Neuronal stem cell (in vitro differentiated cells): ENCODE results near the gene KIF6.

Experiments
- DNase-seq: peaks from one replicate; pipeline ENCODE4 v3.0.0-alpha.2; 2013; ENCODE audit warnings: low spot score
- H2AFZ ChIP-seq: one replicate; pipeline ENCODE4 v1.6.1; 2013; ENCODE audit warnings: mild to moderate bottlenecking, low read length, inconsistent platforms
- H2AK5ac ChIP-seq: 2 replicates; pipeline ENCODE4 v1.6.1; 2013; ENCODE audit warnings: low read depth, mild to moderate bottlenecking, inconsistent platforms, low read length, moderate library complexity, mixed read lengths
- H2BK120ac ChIP-seq: 2 replicates; pipeline ENCODE4 v1.6.1; 2013; ENCODE audit warnings: low read depth, mild to moderate bottlenecking, inconsistent platforms, low read length, moderate library complexity, mixed read lengths
- H2BK12ac ChIP-seq: one replicate; pipeline ENCODE4 v1.6.1; 2013; ENCODE audit warnings: low read length, inconsistent platforms
- H2BK15ac ChIP-seq: 2 replicates; pipeline ENCODE4 v1.6.1; 2013; ENCODE audit warnings: mild to moderate bottlenecking, low read length, inconsistent platforms, mixed read lengths
- H2BK5ac ChIP-seq: one replicate; pipeline ENCODE4 v1.6.1; 2013; ENCODE audit warnings: inconsistent platforms, mild to moderate bottlenecking, low read length, moderate library complexity
- H3K14ac ChIP-seq: one replicate; pipeline ENCODE4 v1.6.1; 2013; ENCODE audit warnings: low read length, inconsistent platforms
- H3K18ac ChIP-seq: 2 replicates; pipeline ENCODE4 v1.6.1; 2013; ENCODE audit warnings: low read length, inconsistent platforms
- H3K23ac ChIP-seq: 2 replicates; pipeline ENCODE4 v1.6.1; 2013; ENCODE audit warnings: low read depth, mild to moderate bottlenecking, mixed read lengths, low read length, inconsistent platforms; ENCODE audit not compliant: poor library complexity
- H3K27ac ChIP-seq: replicated peaks from 3 replicates; pipeline ENCODE4 v1.5.1; 2013; ENCODE audit warnings: low read length, inconsistent platforms
- H3K27me3 ChIP-seq, 3 experiments: 2 replicates each; pipeline ENCODE4 v1.6.1; 2013; ENCODE audit warnings: low read length in 3 of 3, mild to moderate bottlenecking in 2 of 3, inconsistent platforms in 1 of 3, low read depth in 1 of 3, mixed read lengths in 1 of 3, moderate library complexity in 1 of 3; ENCODE audit not compliant: control insufficient read depth in 3 of 3, insufficient read depth in 3 of 3
- H3K36me3 ChIP-seq, 2 donors: replicated peaks in 1 of 2; 2 replicates each; pipeline ENCODE4 v1.6.1; 2013; ENCODE audit warnings: low read length in 2 of 2; ENCODE audit not compliant: control insufficient read depth in 2 of 2, insufficient read depth in 2 of 2
- H3K4ac ChIP-seq: 2 replicates; pipeline ENCODE4 v1.6.1; 2013; ENCODE audit warnings: inconsistent platforms, mild to moderate bottlenecking, low read length, moderate library complexity
- H3K4me1 ChIP-seq, 2 donors: 1 replicate in 1 of 2; 2 replicates in 1 of 2; pipeline ENCODE4 v1.6.1; 2013; ENCODE audit warnings: low read length in 2 of 2, low read depth in 1 of 2; ENCODE audit not compliant: control insufficient read depth in 2 of 2, insufficient read depth in 1 of 2
- H3K4me2 ChIP-seq: one replicate; pipeline ENCODE4 v1.6.1; 2013; ENCODE audit warnings: mild to moderate bottlenecking, low read length, inconsistent platforms; ENCODE audit not compliant: insufficient read depth, poor library complexity, severe bottlenecking
- H3K4me3 ChIP-seq, 2 donors: 2 replicates each; pipeline ENCODE4 v1.5.1; 2013; ENCODE audit warnings: low read length in 2 of 2, mild to moderate bottlenecking in 2 of 2, inconsistent platforms in 1 of 2, moderate library complexity in 1 of 2
- H3K79me1 ChIP-seq: one replicate; pipeline ENCODE4 v1.6.1; 2013; ENCODE audit warnings: low read depth, mild to moderate bottlenecking, inconsistent platforms, low read length, moderate library complexity
- H3K9ac ChIP-seq: one replicate; pipeline ENCODE4 v1.6.1; 2013; ENCODE audit warnings: mild to moderate bottlenecking, low read depth, low read length, inconsistent platforms; ENCODE audit not compliant: poor library complexity
- H3K9me3 ChIP-seq, 2 donors: replicated peaks in 1 of 2; 2 replicates each; pipeline versions ENCODE3 to v1.6.1; 2013; ENCODE audit warnings: low read length in 2 of 2, mild to moderate bottlenecking in 2 of 2, inconsistent platforms in 1 of 2, low read depth in 1 of 2, mixed read lengths in 1 of 2, moderate library complexity in 1 of 2; ENCODE audit not compliant: control insufficient read depth in 2 of 2, insufficient read depth in 1 of 2
- H4K8ac ChIP-seq: one replicate; pipeline ENCODE4 v1.6.1; 2013; ENCODE audit warnings: low read depth, mild to moderate bottlenecking, inconsistent platforms, low read length, moderate library complexity
- H4K91ac ChIP-seq: one replicate; pipeline ENCODE4 v1.6.1; 2013; ENCODE audit warnings: low read length, low read depth, mild to moderate bottlenecking, inconsistent platforms; ENCODE audit not compliant: poor library complexity
- WGBS, 2 donors: extraction: QIAGEN DNeasy Blood & Tissue Kit; methylation state at CpG; one replicate each; pipeline ENCODE4 v1.1.7; 2013; ENCODE audit warnings: missing lambda C conversion rate in 2 of 2, mixed read lengths in 1 of 2; ENCODE audit not compliant: insufficient read length in 2 of 2, insufficient replicate concordance in 1 of 2; ENCODE audit errors: extremely low coverage in 2 of 2; 5-methylcytosine and 5-hydroxymethylcytosine counted together

KIF6 gene

DNA sequence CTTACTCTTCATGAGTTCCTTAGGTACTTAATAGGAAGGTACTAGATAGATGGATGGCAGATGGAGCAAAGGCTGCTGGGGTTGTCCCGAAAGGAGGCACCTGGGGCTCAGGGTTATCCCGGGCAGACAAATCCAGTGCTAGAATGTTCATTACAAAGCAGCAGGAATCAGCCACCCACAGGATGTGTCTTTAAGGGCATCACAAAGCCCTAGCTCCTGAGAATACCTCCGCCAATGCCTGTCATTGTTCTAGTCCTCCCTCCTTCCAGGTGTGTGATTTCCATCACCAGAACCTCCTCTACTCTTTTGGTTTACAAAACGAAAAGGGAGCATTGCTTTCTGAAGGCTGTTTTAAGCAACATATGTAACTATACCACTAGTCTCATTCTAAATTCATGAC lies 138.1 kb downstream of the KIF6 start:
- no peak overlapping the region for H2AK5ac ChIP-seq
- no peak overlapping the region for H4K8ac ChIP-seq
- H3K4me1 ChIP-seq, result peaks cover 0 to 2% of the 10 kb centered on the region in 2 donors
- no peak overlapping the region for H3K18ac ChIP-seq
- H2BK120ac ChIP-seq, result no peak overlapping the region
- no peak overlapping the region for H4K91ac ChIP-seq
- no peak for DNase-seq
- no peaks in the 10 kb centered on the region for H3K36me3 ChIP-seq
- H3K4me3 ChIP-seq, result no peak overlapping the region
- H2BK12ac ChIP-seq, result no peak overlapping the region
- no peaks in the 10 kb centered on the region for H3K79me1 ChIP-seq
- H3K27ac ChIP-seq, result no peak overlapping the region
- H3K4ac ChIP-seq, result no peak overlapping the region
- H2BK5ac ChIP-seq, result no peak overlapping the region
- H2AFZ ChIP-seq, result no peak overlapping the region
- no peak overlapping the region for H3K4me2 ChIP-seq
- no peak overlapping the region for H3K9ac ChIP-seq
- H3K9me3 ChIP-seq, result no peaks in the 10 kb centered on the region
- no peak overlapping the region for H3K23ac ChIP-seq
- no CpG with 5 or more reads among the region's 4 CpGs for WGBS, 2 donors
- H2BK15ac ChIP-seq, result no peak overlapping the region
- no peaks in the 10 kb centered on the region for H3K27me3 ChIP-seq
- no peak overlapping the region for H3K14ac ChIP-seq

DNA sequence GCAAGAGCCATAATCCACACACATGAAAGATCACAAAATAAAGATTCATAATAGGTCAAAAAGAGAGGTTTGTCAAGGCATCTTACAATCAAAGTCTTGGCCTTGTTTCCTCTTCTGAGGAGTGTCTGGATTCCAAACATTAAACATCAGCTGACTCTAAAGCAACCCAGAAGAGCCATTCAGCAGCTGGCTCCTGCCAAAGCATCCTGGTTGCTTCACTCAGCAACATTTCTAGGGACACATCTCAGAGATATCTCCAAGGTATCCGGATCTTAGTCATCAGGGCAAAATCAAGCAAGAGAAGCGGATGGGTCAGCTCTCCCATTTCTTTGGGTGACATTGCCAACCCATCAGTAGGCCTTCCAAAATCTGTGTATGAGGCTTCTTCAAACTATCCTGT lies 139.6 kb downstream of the KIF6 start:
- H3K79me1 ChIP-seq, result no peaks in the 10 kb centered on the region
- H3K27ac ChIP-seq, result no peak overlapping the region
- H3K4me3 ChIP-seq, result no peak overlapping the region
- WGBS, 2 donors, result no CpG with 5 or more reads among the region's 2 CpGs
- no peaks in the 10 kb centered on the region for H3K27me3 ChIP-seq
- H2BK120ac ChIP-seq, result no peak overlapping the region
- no peak overlapping the region for H2BK5ac ChIP-seq
- no peak overlapping the region for H3K9ac ChIP-seq
- H3K23ac ChIP-seq, result no peak overlapping the region
- no peak overlapping the region for H2BK12ac ChIP-seq
- no peak overlapping the region for H3K18ac ChIP-seq
- H2AFZ ChIP-seq, result no peak overlapping the region
- no peak overlapping the region for H3K4me2 ChIP-seq
- H2AK5ac ChIP-seq, result no peak overlapping the region
- no peaks in the 10 kb centered on the region for H3K9me3 ChIP-seq
- no peak overlapping the region for H3K14ac ChIP-seq
- DNase-seq, result no peak
- H4K8ac ChIP-seq, result no peak overlapping the region
- no peak overlapping the region for H4K91ac ChIP-seq
- peaks cover 0 to 2% of the 10 kb centered on the region in 2 donors for H3K4me1 ChIP-seq
- H2BK15ac ChIP-seq, result no peak overlapping the region
- no peak overlapping the region for H3K4ac ChIP-seq
- H3K36me3 ChIP-seq, result no peaks in the 10 kb centered on the region

DNA sequence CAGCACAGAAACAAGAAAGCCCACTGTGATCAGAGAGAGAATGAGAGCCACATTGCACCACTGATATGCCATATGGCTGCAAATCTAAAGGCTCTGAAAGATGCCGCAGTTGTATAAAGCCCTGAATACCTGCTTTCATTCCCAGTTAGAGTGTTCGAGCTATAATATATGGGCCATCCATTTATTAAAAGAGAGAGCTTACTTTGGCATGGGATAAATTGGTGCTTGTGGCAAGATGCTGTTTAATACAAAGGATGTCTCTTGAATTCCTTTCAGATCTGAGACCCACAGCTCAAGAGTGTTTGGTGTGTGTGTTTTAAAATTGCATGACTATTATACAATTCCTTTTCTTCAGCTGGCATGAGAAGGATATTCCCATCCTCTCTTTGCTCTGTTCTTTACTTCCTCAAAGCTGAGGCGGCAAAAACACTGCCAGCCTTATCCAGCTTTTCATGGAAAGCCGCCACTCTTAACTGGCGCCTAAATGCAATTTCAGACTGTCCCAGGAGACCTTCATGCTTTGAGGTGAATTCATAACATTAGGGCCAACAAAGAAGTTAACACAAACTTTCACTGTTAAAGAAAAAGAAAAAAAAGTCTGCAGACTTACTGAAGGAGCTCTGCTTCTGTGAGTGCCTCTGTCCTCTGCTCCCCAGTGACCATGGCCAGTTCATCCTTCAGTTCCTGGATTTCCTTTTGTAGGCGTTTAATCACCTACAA lies 147.6 kb downstream of the KIF6 start:
- no peak overlapping the region for H3K27ac ChIP-seq
- H3K27me3 ChIP-seq, result no peaks in the 10 kb centered on the region
- no peaks in the 10 kb centered on the region for H3K79me1 ChIP-seq
- H2BK15ac ChIP-seq, result no peak overlapping the region
- no peak overlapping the region for H4K91ac ChIP-seq
- no peak overlapping the region for H3K4me2 ChIP-seq
- no CpG with 5 or more reads among the region's 6 CpGs for WGBS, 2 donors
- no peak overlapping the region for H3K4me3 ChIP-seq
- no peak overlapping the region for H4K8ac ChIP-seq
- no peak overlapping the region for H3K23ac ChIP-seq
- no peak overlapping the region for H2BK12ac ChIP-seq
- no peak for DNase-seq
- peaks cover 0 to 3% of the 10 kb centered on the region in 2 donors for H3K9me3 ChIP-seq
- no peak overlapping the region for H3K4ac ChIP-seq
- H3K18ac ChIP-seq, result no peak overlapping the region
- H2AK5ac ChIP-seq, result no peak overlapping the region
- H3K36me3 ChIP-seq, result no peaks in the 10 kb centered on the region
- H3K4me1 ChIP-seq, result peaks cover 0 to 1% of the 10 kb centered on the region in 2 donors
- no peak overlapping the region for H3K9ac ChIP-seq
- no peak overlapping the region for H2BK5ac ChIP-seq
- no peak overlapping the region for H2BK120ac ChIP-seq
- no peak overlapping the region for H3K14ac ChIP-seq
- no peak overlapping the region for H2AFZ ChIP-seq

DNA sequence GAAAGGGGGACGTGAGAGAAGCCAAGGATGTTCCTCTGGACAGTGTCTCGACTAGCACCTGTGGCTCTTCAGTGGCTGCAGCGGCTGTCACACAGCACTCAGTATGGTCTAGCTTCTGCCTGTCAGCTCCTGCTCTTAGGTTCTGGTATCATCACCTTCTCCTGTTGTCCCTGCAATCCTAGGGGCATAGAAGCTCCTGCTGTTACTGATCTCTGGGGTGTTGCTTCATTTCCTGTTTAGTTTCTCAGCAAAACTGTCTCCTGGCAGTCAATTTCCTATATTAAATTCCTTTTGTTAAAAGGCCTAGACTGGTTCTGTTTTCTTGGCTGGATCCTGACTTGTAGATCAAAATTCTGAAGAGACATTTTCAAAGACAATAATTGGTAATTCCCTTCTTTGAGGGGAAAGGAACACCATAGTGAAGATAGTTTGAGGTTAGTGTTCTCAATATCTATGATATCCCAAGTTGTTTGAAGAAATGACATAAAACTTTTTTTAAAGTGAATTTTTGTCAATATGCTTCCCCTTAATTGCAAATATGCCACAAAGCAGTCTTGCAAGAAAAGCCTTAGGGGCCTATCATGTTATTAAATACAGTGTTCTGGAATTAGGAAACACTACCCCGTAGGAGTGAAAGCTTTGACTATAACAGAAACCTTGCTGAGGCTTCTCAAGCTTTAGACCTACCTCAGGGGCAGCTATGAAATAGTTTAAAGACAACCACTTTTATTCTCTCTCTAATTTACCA lies 148.5 kb downstream of the KIF6 start:
- Histone ChIP-seq H2AFZ (no peak overlapping the region), H3K4me3 (no peak overlapping the region), H3K27me3 (no peaks in the 10 kb centered on the region), H4K91ac (no peak overlapping the region), H2BK120ac (no peak overlapping the region), H2BK12ac (no peak overlapping the region), H3K4me2 (no peak overlapping the region), H3K9ac (no peak overlapping the region), H2BK15ac (no peak overlapping the region), H3K18ac (no peak overlapping the region), H3K79me1 (no peaks in the 10 kb centered on the region), H3K9me3 (peaks cover 0 to 3% of the 10 kb centered on the region in 2 donors), H3K14ac (no peak overlapping the region), H2AK5ac (no peak overlapping the region), H2BK5ac (no peak overlapping the region), H3K36me3 (no peaks in the 10 kb centered on the region), H3K27ac (no peak overlapping the region), H3K23ac (no peak overlapping the region), H4K8ac (no peak overlapping the region), H3K4me1 (peaks cover 0 to 1% of the 10 kb centered on the region in 2 donors), H3K4ac (no peak overlapping the region)
- DNase-seq, result no peak
- no CpG with 5 or more reads among the region's 4 CpGs for WGBS, 2 donors
